ENCODE data around the gene NFIC.
"Not testable (repeated sequence)": the region's sequence is repeated elsewhere in the genome, so short reads cannot be mapped to it uniquely, and the experiment has no call there.

NFIC gene

GRCh38 chr19:3381701-3382372 is 15.5 kb downstream of the NFIC start:
- no peak for ATAC-seq (replicated peaks)
- Mint-ChIP-seq H3K27me3 (no peaks in the 10 kb centered on the region), H3K27ac (peak overlapping the region; percentile 1 to 8), H3K9me3 (no peaks in the 10 kb centered on the region), H3K36me3 (ENCODE audit: insufficient read depth) (no peaks in the 10 kb centered on the region), H3K4me1 (ENCODE audit: low read depth in 2 of 2) (peaks cover 20 to 22% of the 10 kb centered on the region in 2 donors), H3K4me3 (no peak overlapping the region)
- no peak for DNase-seq

- no peaks in the 10 kb centered on the region for H3K27me3 Mint-ChIP-seq
- H3K4me3 Mint-ChIP-seq = no peak overlapping the region
- no peaks in the 10 kb centered on the region for H3K36me3 Mint-ChIP-seq (ENCODE audit: insufficient read depth)
- H3K27ac Mint-ChIP-seq = peak overlapping the region; percentile 1 to 8
- H3K9me3 Mint-ChIP-seq = no peaks in the 10 kb centered on the region
- ATAC-seq (replicated peaks) (no peak), DNase-seq (no peak)
- peaks cover 20 to 22% of the 10 kb centered on the region in 2 donors for H3K4me1 Mint-ChIP-seq (ENCODE audit: low read depth in 2 of 2)
Observed at GRCh38 chr19:3382460-3383100, 16.2 kb downstream of the NFIC start.

GRCh38 chr19:3383121-3383722 is 16.8 kb downstream of the NFIC start:
- no peaks in the 10 kb centered on the region for H3K27me3 Mint-ChIP-seq
- H3K9me3 Mint-ChIP-seq = no peaks in the 10 kb centered on the region
- ATAC-seq (replicated peaks) (no peak), DNase-seq (no peak)
- peaks cover 20 to 22% of the 10 kb centered on the region in 2 donors for H3K4me1 Mint-ChIP-seq (ENCODE audit: low read depth in 2 of 2)
- H3K36me3 Mint-ChIP-seq (ENCODE audit: insufficient read depth) = no peaks in the 10 kb centered on the region
- H3K4me3 Mint-ChIP-seq = no peak overlapping the region
- H3K27ac Mint-ChIP-seq = peak overlapping the region in 1 of 2 donors; percentile 8

- peaks cover 20 to 22% of the 10 kb centered on the region in 2 donors for H3K4me1 Mint-ChIP-seq (ENCODE audit: low read depth in 2 of 2)
Observed at GRCh38 chr19:3386447-3387234, 20.3 kb downstream of the NFIC start.

GRCh38 chr19:3387645-3388589 is 21.5 kb downstream of the NFIC start:
- H3K27me3 Mint-ChIP-seq = no peaks in the 10 kb centered on the region
- H3K9me3 Mint-ChIP-seq = no peaks in the 10 kb centered on the region
- DNase-seq (no peak), ATAC-seq (replicated peaks) (no peak)
- H3K27ac Mint-ChIP-seq = peak overlapping the region in 1 of 2 donors; percentile 80
- no peak overlapping the region for H3K4me3 Mint-ChIP-seq
- H3K36me3 Mint-ChIP-seq (ENCODE audit: insufficient read depth) = no peaks in the 10 kb centered on the region
- peaks cover 10 to 11% of the 10 kb centered on the region in 2 donors for H3K4me1 Mint-ChIP-seq (ENCODE audit: low read depth in 2 of 2)

More at GRCh38 chr19:3386447-3387234, 20.3 kb downstream of the NFIC start:
- Mint-ChIP-seq H3K36me3 (ENCODE audit: insufficient read depth) (no peaks in the 10 kb centered on the region), H3K27ac (no peak overlapping the region), H3K9me3 (no peaks in the 10 kb centered on the region), H3K4me3 (no peak overlapping the region), H3K27me3 (no peaks in the 10 kb centered on the region)
- ATAC-seq (replicated peaks) (no peak), DNase-seq (no peak)

- Mint-ChIP-seq H3K4me1 (ENCODE audit: low read depth in 2 of 2) (peaks cover 3 to 6% of the 10 kb centered on the region in 2 donors), H3K4me3 (no peak overlapping the region), H3K27ac (peak overlapping the region; percentile 79 to 80), H3K9me3 (no peaks in the 10 kb centered on the region), H3K36me3 (ENCODE audit: insufficient read depth) (no peaks in the 10 kb centered on the region), H3K27me3 (no peaks in the 10 kb centered on the region)
- ATAC-seq (replicated peaks) (no peak), DNase-seq (no peak)
Observed at GRCh38 chr19:3389446-3389778, 23.0 kb downstream of the NFIC start.

GRCh38 chr19:3389876-3390371 is 23.5 kb downstream of the NFIC start:
- DNase-seq = no peak
- no peak overlapping the region for H3K4me3 Mint-ChIP-seq
- no peaks in the 10 kb centered on the region for H3K27me3 Mint-ChIP-seq
- no peaks in the 10 kb centered on the region for H3K9me3 Mint-ChIP-seq
- peaks cover 0 to 3% of the 10 kb centered on the region in 2 donors for H3K4me1 Mint-ChIP-seq (ENCODE audit: low read depth in 2 of 2)
- H3K36me3 Mint-ChIP-seq (ENCODE audit: insufficient read depth) = no peaks in the 10 kb centered on the region
- peak overlapping the region; percentile 79 to 80 for H3K27ac Mint-ChIP-seq
- ATAC-seq (replicated peaks) = no peak

GRCh38 chr19:3391911-3392310 is 25.5 kb downstream of the NFIC start:
- H3K36me3 Mint-ChIP-seq (ENCODE audit: insufficient read depth); H3K9me3 Mint-ChIP-seq; H3K27me3 Mint-ChIP-seq; DNase-seq; H3K27ac Mint-ChIP-seq; H3K4me3 Mint-ChIP-seq; H3K4me1 Mint-ChIP-seq (ENCODE audit: low read depth in 2 of 2); ATAC-seq (replicated peaks): not testable (repeated sequence)

GRCh38 chr19:3392480-3392879 is 26.1 kb downstream of the NFIC start:
- no peaks in the 10 kb centered on the region for H3K9me3 Mint-ChIP-seq
- H3K4me3 Mint-ChIP-seq = no peak overlapping the region
- ATAC-seq (replicated peaks) = no peak
- no peak for DNase-seq
- peaks cover 0 to 3% of the 10 kb centered on the region in 2 donors for H3K4me1 Mint-ChIP-seq (ENCODE audit: low read depth in 2 of 2)
- H3K27ac Mint-ChIP-seq = no peak overlapping the region
- no peaks in the 10 kb centered on the region for H3K27me3 Mint-ChIP-seq
- H3K36me3 Mint-ChIP-seq (ENCODE audit: insufficient read depth) = no peaks in the 10 kb centered on the region

- H3K9me3 Mint-ChIP-seq = no peaks in the 10 kb centered on the region
- H3K36me3 Mint-ChIP-seq (ENCODE audit: insufficient read depth) = no peaks in the 10 kb centered on the region
- H3K4me1 Mint-ChIP-seq (ENCODE audit: low read depth in 2 of 2) = peaks cover 0 to 6% of the 10 kb centered on the region in 2 donors
- H3K27me3 Mint-ChIP-seq = no peaks in the 10 kb centered on the region
- ATAC-seq (replicated peaks) (no peak), DNase-seq (no peak)
- no peak overlapping the region for H3K4me3 Mint-ChIP-seq
- no peak overlapping the region for H3K27ac Mint-ChIP-seq
Observed at GRCh38 chr19:3396881-3397265, 30.5 kb downstream of the NFIC start.

- Mint-ChIP-seq H3K4me3 (no peak overlapping the region), H3K27ac (no peak overlapping the region), H3K27me3 (no peaks in the 10 kb centered on the region), H3K9me3 (no peaks in the 10 kb centered on the region), H3K4me1 (ENCODE audit: low read depth in 2 of 2) (peaks cover 0 to 6% of the 10 kb centered on the region in 2 donors), H3K36me3 (ENCODE audit: insufficient read depth) (no peaks in the 10 kb centered on the region)
- DNase-seq (no peak), ATAC-seq (replicated peaks) (no peak)
Observed at GRCh38 chr19:3397266-3398022, 31.1 kb downstream of the NFIC start.
